CD4-positive, alpha-beta T cell treated with Interleukin-4 for 1 hour (primary cell): ENCODE results near the gene HSD17B3.
A peak's percentile ranks its signal among the peaks of the same experiment; 100 is the strongest.
"Not testable (repeated sequence)": the region's sequence is repeated elsewhere in the genome, so short reads cannot be mapped to it uniquely, and the experiment has no call there.

ENCODE experiments used
- DNase-seq, 2 donors: peaks; one replicate each; pipeline ENCODE4 v3.0.0-alpha.2; 2020 to 2022

HSD17B3 gene

GRCh38 chr9:96302021-96302420 lies at the start of gene HSD17B3:
Gene HSD17B3, minus strand, starts transcription at chr9:96302176. Its CDS starts 72 bp downstream, at chr9:96302104.
- no peak for DNase-seq

- no peak for DNase-seq
These were observed 48.9 kb upstream of the HSD17B3 start for GRCh38 chr9:96350866-96351265.

- DNase-seq = no peak
These were observed 46.3 kb upstream of the HSD17B3 start for GRCh38 chr9:96348261-96348660.

- no peak for DNase-seq
These were observed 43.6 kb upstream of the HSD17B3 start for GRCh38 chr9:96345551-96345950.

GRCh38 chr9:96344458-96345180 lies 42.6 kb upstream of the HSD17B3 start:
- no peak for DNase-seq

DNA sequence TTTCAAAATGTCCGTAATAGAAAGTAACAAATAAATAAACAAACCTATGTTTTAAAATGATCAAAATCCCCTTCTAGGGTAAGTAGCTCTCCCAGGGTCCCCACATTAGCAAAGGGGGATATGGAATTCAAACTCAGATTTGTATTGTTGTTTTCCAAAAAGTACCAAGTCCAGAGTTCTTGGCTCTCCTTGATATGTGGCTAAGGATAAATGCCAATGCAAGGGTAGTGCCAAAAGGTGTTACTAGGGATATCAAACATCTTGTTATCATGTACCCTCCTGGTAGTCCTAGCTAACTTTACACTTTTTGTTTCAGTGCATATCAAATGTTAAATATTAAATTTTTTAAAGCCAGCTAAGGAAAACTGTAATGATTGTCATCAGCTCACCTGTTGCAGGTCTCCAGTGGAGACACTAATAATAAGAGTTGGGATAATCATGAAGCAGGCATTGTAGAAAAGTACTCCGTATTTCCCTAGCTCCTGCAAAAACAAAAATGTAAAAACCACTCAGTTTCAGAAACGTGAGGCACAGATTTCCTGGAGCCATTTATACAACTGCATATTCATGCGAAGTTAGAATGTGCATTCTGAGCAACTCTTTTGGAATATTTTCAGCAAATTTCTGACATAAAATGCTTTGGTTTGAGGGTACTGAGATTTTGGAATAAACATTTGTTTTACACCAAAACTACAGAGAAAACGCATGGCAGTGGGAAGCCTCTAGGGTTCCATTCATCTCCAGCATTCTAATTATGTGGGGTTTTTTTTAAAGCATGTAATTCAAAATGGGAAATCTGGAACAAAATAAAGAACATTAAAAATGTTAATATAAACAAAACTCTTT lies 41.8 kb upstream of the HSD17B3 start:
- no peak for DNase-seq

GRCh38 chr9:96342571-96343245 lies 40.7 kb upstream of the HSD17B3 start:
- DNase-seq = no peak

GRCh38 chr9:96340707-96341106 lies 38.7 kb upstream of the HSD17B3 start:
- DNase-seq = no peak

DNA sequence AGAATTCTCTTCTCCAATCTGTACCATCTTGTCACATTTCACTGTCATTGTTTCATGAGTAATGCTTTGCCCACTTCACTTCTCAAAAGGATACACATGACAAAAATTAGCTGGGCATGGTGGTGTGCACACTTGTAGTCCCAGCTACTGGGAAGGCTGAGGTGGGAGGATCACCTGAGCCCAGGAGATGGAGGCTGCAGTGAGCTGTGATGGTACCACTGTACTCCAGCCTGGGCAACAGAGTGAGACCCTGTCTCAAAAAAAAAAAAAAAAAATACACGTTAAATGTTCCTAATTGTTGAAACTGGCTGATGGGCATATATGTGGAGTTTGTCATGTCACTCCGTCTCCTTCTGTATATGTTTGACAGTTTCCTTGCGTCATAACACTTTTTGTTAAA lies 36.3 kb upstream of the HSD17B3 start:
- no peak for DNase-seq

GRCh38 chr9:96333958-96334357 lies 32.0 kb upstream of the HSD17B3 start:
- no peak for DNase-seq

DNA sequence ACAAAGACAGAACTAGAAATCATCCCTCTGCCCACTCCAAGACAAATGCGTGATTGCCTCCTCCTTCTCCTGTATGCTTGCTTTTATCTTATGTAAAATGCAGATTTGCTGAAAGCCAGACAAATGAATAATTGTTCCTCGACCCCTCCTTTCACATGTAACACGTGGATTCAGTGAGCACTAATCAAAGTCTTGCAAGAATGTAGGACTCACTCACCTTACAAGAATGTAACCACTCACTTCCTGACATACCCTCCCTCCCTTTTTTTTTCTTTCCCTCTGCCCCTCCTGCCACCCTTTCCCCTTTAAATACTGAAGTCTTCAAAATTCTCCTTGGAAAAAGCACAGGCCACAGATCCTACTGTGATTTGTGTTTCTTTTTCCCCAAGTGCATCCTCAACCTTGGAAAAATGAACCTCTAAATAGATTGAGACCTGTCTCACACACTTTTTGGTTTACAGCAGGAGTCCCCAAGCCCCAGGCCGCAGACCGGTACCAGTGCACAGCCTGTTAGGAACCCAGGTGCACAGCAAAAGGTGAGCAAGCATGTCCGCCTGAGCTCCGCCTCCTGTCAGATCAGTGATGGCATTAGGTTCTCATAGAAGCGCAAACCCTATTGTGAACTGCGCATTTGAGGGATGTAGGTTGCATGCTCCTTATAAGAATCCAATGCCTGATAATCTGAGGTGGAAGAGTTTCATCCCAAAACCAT lies 29.4 kb upstream of the HSD17B3 start:
- no peak for DNase-seq

DNA sequence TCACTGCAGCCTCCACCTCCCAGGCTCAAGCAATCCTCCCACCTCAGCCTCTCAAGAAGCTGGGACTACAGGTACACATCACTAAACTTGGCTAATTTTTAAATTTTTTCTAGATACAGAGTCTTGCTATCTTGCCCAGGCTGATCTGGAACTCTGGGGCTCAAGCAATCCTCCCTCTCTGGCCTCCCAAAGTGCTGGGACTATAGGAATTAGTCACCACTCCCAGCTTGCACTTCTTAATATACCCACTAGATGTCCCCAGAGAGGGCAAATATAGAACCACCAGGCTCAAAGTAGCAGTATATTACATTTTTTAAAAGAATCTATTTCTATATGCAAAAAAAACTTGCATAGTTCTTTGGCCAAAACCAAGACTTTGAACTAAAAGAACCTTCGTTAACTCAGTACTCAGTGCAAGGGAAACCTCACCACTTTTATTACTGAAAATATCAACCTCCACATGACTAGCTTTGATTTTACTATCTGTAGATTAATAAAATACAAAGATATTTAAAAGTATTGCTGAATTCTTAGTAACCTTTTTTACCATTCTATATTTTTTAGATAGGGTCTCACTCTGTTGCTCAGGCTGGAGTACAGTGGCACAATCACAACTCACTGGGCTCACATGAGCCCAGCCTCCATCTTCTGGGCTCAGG lies 25.8 kb upstream of the HSD17B3 start:
- DNase-seq = peak; percentile 31 to 72

DNA sequence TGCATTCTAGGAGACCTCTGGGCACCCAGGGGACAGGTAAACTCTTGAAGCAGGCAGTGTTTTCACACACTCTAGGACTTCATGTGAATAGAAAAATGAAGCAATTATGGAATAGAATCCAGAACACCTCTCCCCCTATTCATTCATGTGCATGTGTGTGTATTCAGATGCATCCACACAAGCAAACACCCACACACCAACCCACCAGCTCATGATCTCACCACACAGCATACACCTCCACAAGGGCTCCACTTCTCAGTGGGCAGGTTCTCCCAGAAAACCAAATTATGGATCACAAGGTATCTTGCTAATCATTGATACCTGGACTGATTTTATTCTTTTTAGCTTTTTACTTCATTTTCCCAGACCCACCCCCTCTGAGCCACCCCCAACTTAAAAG lies 21.2 kb upstream of the HSD17B3 start:
- no peak for DNase-seq

DNA sequence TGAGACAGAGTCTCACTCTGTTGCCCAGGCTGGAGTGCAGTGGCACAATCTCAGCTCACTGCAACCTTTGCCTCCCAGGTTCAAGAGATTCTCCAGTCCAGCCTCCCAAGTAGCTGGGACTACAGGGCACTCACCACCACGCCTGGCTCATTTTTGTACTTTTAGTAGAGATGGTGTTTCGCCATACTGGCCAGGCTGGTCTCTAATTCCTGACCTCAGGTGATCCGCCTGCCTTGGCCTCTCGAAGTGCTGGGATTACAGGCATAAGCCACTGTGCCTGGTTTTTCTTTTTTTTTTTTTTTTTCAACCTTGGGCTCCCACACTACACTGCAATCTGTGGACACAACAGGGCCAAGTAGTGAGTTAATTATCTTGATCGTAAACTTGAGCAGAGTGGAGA lies 20.8 kb upstream of the HSD17B3 start:
- DNase-seq = not testable (repeated sequence)

DNA sequence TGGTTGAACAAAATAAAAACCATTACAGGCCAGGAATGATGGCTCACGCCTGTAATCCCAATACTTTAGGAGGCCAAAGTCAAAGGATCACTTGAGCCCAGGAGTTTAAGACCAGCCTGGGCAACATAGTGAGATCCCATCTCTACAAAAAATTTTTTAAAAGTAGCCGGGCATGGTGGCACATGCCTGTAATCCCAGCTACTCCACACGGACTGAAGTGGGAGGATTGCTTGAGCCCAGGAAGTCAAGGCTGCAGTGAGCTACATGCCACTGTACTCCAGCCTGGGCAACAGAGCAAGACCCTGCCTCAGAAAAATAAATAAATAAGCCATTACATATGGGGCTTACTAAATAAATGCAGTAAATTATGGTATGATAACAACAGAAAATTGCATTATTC lies 20.2 kb upstream of the HSD17B3 start:
- not testable (repeated sequence) for DNase-seq

- no peak for DNase-seq
These were observed 19.5 kb upstream of the HSD17B3 start for GRCh38 chr9:96321515-96321914.

DNA sequence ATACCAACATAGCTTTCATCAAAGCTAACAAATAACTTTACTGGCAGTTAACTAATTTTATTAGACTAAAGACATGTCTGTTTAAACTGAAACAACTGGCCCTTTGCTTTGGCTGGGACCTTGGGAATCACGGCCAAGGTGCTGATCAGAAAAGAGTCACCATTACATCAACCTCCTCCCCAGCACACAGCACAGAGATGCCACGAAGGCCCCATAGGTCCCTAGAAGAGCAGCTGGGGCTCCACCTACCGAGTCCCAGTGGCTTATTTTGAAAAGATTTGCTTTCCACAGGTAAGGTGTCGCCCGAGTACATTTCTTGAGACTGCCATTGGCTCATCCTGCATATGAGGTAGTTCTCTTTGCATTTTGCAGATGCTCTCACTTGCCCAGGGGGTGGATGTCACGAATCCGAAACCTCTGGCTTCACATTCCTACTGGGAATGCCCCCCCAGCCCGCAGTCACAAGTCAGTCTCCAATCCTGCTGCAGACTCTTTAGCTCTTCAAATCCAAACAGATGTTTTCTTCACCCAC lies 18.8 kb upstream of the HSD17B3 start:
- no peak for DNase-seq

DNA sequence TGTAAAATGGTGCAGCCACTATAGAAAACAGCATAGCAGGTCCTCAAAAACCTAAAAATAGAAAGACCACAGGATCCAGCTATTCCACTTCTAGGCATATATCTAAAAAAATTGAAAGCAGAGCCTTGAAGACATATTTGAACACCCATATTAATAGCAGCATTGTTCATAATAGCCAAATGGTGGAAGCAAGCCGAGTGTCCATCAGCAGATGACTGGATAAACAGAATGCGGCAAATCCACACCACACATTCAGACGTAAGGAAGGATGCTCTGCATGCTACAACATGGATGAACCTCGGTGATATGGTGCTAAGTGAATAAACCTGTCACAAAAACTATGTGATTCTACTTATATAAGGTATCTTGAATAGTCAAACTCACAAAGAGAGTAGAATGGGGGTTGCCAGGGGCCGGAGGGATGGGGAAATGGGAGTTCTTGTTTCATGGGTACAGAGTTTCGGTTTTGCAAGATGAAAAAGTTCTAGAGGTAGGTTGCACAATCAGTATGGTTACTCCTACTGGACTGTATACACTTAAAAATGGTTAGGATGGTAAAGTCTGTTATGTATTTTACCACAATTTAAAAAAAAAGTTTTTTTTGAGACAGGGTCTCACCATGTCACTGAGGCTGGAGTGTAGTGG lies 17.1 kb upstream of the HSD17B3 start:
- DNase-seq = no peak

- DNase-seq = peak in 1 of 2 donors; percentile 36
These were observed 15.5 kb upstream of the HSD17B3 start for GRCh38 chr9:96317335-96317980.

GRCh38 chr9:96309850-96310249 lies 7.9 kb upstream of the HSD17B3 start:
- DNase-seq = no peak

DNA sequence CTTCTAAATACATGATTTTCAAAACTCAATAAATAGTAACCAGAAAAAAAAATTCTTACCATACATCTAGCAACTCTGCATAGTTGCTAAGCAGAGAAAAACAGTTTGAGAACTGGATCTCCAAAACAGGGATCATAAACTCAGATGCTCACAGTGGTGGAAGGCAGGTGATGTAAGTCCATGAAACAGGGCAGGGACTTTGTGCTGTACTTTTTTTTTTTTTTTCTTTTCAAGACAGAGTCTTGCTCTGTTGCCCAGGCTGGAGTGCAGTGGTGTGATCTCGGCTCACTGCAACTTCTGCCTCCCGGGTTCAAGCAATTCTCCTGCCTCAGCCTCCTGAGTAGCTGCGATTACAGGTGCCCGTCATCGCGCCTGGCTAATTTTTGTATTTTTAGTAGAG lies 5.0 kb upstream of the HSD17B3 start:
- not testable (repeated sequence) for DNase-seq
